Fibroblast of the conjunctiva (primary cell): Measurements from ENCODE around the gene PXN.
"Not testable (repeated sequence)": the region's sequence is repeated elsewhere in the genome, so short reads cannot be mapped to it uniquely, and the experiment has no call there.

Source experiments
- DNase-seq: peaks from one replicate; pipeline ENCODE4 v3.0.0-alpha.2; 2010; ENCODE audit warnings: low read depth

Gene PXN

DNA sequence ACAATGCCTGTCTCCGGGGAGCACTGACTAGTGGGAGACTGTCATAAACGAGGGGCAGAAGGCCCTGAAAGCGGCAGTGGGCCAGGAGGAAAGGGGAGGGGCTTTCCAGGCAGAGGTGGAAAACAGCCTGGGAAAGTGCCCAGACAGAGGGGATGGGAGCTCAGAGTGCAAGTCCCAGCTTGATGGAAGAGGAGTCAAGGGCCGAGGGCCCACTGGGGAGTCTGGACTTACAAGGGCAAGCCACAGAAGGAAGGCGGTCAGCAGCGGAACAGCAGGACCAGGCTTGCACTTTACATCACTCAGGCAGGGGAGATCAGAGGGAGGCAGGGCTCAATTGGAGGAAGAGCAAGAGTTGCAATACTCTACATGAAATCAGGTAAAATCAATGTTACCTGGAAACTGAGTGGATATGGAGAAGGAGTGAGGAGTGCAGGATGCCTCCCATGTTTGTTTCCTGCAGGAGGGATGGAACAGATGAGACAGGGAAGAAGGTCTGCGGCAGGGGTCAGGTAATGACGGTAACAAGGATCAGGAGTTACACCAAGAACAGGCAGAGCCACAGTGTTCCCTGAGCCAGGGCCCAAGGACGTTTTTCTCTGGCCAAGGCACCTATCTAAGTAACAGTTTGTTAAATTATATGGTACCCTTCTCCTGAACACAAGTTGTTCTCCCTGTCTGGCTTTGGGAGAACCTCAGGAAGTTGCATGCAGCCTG, 23.8 kb downstream of the PXN start:
- DNase-seq = no peak

DNA sequence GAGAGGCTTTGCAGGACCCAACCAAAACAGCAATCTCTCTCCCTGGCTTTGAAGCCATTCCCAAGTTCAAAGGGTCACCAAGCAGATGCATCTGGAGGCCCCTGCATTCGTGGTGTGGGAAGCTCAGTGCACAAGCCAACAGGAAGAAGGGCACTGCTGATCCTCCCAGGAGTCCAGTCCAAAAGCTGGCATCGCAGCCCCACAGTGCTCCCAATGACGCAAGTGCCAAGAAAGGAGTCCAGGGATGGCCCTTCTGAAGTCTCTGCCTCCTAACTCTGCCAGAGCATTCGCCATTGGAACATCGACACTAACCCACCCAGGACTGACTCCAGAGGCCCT, 25.1 kb downstream of the PXN start:
- DNase-seq = no peak

DNA sequence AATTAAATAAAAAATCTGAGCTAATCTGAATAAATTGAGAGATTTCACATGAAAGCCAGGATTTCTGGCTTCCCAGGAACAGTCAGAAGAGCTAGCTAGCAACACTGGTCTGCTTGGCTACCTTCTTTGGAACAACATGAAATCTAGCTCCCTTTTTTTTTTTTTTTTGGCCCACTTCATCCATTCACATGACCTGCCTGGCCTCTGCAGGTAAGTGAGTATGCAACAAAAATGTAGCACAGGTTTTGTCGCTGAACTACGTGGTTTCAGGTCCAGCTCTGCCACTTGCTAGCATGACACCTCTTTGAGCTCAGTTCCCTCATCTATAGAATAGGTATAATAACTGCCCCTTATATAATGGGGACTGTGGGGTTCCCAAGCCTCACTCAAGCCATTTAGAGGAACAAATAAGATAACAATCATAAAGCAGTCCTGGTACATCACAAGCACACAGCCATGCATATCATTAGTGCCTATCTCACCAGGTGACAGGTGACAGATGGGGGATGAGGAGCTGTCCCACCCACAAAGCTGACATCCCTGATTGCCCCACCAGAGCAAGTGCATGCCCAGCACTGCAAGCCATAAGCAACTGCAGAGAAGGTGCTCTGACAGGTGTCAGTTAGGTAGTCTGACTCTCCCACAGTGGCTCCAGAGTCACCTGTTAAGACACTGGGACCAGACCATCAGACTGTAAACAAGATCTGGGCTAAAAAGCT, 25.6 kb downstream of the PXN start:
- DNase-seq = no peak

DNA sequence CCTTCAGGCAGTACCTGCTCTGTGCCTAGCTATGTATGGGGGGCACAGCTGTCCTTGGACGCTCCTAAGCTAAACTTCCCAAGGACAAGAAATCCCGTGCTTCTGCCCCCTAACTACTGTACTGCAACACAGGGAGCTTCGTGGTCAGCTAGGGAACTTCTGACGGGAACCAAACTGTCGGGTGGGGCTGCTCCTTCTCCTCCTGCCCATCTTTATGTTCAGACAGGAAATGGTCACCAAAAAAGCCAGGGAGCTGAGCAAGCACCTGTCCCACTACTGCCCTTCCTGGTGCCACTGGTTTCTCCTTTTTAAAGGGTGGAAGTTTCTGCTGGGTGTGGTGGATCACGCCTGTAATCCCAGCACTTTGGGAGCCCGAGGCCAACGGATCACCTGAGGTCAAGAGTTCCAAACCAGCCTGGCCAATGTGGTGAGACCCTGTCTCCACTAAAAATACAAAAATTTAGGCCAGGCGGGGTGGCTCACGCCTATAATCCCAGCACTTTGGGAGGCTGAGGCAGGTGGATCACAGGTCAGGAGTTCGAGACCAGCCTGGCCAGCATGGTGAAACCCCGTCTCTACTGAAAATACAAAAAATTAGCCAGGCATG, 26.6 kb downstream of the PXN start:
- DNase-seq = no peak

DNA sequence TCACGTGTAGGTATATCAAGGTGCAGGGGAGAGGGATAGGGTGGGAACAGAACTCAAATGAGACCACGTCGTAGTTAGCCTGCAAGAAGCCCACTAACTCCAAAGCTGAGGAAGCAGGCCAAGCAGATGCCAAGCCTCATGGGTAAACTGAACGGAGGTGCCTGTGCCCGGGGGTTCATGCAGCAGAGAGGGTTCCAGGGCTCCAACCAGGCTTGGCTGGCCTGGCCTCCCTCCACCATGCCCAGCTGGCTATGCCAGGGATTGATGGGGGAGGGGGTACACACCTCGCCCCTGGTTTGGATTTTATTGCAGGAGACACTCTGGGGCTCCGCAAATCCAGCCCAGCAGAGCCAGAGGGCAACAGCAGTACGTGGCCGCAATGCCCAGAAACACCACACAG, 27.3 kb downstream of the PXN start:
- DNase-seq = no peak

DNA sequence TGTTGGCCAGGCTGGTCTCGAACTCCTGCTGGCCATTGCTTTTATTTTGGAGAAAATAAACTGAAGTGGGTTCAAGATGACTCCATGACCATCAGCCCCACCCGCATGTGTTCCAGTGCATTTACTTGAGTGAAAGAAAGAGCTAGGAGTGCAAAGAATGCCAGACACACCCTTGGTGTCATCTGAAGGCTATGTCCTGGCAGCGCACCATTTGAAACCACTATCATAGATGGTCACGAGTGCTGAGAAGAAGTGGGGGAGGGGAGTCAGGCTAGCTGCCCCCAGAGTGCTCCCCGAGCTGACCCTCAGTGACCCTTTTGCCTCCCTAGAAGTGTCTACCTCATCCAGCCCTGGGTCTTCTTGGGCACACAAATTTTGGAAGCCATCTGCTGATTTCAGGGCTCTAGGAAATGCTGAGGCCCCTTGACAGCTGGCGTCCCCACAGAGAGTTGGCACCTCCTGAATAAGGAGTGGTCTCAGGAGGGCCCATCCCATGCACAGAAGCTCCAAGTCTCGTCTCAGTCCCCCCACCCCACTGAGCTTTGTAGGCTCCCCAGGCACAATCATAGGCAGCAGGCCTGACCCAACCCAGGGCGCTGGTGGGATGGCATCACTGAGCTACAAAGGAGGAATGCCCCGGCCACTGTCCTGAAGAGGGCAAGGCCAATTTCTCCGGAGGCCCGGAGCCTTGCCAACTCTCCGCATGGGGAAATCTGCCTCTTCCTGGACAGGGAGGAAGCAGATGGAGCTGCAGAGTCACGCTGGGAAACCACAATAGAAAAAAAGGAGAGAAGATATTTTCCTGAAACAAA, 28.0 kb downstream of the PXN start:
- peak; percentile 70 for DNase-seq

DNA sequence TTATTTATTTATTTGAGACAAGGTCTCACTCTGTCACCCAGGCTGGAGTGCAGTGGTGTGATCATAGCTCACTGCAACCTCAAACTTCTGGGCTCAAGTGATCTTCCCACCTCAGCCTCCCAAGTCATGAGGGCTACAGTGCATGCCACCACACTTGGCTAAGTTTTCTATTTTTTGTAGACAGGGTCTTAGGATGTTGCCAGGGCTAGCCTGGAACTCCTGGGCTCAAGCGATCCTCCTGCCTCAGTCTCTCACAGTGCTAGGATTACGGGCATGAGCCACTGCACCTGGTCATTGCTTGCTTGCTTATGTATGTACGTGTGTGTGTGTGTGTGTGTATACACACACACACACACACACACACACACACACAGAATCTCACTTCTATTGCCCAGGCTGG, 28.7 kb downstream of the PXN start:
- DNase-seq = not testable (repeated sequence)

DNA sequence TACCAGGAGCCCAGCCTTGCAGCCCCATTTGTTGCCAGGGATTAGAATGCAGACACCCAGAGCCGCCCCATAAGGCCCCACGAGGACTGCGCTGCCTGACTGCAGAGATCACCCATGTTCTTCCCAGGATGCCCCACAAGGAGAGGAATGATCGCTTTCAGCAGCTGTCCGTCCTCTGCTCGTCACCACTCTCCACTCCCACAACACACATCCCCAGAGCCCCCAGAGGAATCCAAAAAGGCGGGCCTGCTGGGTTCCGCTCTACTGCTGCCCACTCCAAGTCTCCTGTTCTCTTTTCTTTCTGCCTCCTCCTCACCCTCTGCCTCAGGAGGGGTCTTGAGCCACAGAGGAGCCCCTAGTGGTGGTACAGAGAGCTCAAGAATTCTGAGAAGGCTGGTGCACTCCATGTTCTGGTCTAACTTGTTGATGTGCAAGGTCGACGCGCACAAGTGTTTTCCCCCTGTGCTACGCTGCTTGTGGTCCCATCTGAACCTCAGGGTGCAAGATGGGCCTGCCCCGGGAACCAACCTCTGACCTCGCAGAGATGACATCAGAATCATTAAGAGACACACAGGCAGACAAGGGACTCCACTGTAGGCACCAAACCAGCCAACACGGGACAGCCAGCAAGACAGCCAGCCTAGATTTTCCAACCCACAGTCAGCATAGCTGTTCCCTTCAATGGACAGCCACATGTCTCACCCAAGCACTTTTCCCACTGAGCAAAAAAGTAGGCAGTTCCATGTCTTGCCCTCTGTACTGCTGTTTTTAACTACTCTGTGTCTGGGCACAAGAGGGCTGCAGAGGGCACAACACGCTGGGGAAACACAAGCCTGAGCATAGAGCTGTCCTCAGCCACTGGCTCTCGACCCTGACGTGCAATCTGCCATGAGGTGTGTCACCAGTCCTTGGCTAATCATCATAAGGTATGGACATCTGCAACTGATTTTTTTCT, 29.9 kb downstream of the PXN start:
- no peak for DNase-seq

DNA sequence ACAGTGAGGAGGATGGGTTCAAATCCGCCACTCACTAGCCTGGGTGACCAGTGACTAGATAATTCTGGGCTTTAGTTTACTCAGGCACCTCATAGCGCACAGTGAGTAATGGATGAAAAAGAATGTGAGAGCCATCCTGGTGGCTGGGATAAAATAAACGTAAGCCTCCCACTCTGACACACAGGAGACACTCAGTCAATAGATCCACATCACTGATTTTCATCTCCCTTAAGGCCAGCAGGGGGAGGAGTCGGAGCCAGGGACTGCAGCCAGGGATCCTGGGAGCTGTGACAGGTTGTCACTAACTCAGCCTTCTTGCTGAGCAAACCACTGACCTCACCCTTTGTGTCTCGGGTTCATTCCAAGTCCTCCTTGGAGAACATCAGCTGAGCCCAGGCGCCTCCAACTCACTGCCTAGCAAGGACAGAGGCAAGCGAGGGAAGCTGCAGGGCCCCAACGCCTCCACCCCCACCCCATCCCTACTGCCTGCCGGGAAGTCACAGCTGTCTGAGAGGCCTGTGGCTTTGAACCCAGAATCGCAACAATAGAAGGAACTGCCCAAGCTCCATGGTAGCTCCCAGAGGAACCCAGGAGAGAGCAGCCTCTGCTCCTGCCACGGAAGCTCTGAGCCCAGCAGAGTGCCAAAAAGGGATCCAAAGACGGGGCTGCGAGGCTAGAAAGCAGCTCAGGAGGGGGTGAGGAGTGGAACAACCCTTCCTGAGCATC, 30.7 kb downstream of the PXN start:
- DNase-seq = peak; percentile 92

DNA sequence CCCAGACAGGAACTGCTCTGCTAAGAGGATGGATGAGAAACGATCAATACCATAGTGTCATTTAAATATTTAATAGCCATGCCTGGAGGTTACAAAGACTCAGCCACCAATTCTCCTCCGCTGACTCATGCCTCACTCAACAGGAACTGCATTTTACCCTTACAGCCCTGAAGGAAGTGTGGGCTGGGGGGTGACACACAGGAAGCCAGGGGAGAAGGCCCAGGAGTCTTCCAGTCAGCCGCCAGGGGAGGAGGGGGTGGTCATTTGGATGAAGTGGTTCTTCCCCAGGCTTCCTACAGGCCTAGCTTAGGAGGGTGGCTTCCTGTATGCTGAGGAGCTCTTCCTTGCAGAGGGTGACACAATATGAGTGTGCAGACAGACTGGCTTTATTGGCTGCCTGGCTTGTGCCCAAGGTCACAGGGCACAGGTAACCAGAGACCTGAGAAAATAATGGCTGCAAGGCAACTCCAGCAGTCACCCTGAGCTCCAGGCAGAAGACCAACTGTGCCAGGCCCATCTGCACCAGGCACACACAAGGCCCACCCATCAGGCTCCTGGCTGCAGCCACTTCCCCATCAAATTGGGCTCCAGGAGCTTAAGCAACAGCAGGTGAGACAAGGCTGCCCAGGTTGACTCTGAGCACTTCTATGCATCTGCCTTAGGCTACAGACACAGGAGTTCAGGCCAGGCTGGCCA, 34.1 kb downstream of the PXN start:
- DNase-seq = peak; percentile 54

DNA sequence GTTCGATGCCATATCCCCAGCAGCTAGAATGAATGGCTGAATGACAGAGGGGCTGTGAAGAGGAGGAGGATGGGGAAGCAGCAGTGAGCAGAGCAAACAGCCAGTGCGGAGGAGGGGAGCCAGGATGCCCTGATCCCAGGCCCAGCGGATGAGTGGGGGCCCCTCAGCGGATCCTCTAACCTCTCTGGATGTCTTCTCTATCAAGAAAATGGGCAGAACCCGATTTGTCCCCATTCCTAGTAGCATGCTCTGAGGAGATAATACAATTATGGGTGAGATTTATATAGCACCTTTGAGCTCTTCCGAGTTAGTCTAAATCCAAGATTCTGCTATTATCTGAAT, 34.6 kb downstream of the PXN start:
- no peak for DNase-seq

DNA sequence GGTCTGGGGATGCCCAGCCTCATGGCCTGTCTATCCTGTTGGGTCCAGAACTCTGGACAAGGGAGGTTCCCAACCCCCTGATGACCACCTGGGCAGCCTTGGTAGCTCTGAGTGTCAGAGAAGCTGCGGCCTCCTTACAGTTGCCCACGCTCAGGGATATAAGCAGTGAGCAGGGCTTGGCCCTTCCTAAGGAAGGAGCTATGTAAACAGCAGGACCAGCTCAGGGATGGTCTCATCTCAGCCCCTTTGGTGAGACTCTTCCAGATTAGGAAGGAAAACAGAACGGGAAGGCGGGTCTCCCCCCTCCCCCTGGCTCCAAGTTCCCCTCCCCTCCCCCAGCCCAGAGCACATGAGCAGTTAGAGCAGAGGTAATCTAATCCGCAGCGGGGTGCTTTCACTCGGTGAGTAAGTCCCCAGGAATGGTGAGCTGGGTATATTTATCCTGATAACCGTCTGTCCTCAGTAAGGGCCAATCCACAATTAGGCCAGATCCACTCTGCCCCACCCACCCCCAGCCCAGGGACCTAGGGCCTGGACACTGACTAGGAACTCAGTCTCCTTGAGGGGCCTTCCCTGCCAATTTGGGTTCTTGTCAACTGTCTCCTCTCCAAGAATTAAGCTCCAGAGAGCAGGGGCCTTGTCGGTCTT, 35.1 kb downstream of the PXN start:
- DNase-seq = peak; percentile 96

DNA sequence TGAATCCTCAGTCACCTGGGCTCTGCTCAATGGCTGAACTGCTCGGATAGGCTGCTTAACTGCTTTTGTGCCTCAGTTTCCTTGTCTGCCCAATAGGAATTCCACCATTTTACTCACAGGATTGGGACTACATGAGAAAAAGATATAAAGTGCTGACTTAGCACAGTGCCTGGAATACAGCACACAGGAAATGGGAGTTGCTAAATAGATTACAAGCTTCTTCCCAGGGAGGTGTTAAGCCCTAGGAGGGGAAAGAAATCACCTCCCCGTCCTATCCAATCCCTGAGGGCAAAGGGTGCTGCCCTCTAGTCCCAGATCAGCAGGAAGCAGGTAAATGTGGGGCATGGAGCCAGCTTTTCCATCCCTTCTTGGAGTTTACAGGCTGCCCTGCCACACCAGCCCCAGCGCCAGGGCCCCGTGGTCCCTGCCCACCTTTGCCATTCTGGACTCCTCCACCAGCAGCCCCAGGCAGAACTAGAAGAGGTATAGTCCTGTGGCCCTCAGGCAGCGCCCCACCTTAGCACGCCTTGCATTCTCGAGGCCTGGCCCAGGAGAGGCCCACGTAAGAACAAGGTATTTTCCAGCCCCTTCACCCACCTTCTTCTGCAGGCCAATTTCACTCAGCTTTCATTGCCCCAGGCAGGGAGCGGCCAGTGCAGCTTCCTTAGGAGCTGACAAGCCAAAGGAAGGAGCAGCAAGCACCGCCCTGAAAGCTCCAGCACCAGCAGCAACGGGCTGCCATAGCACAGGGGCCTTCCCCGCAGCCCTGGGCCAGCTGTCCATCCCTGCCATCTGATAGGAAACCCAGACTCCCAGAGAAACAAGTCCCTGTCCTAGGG, 35.8 kb downstream of the PXN start:
- no peak for DNase-seq

DNA sequence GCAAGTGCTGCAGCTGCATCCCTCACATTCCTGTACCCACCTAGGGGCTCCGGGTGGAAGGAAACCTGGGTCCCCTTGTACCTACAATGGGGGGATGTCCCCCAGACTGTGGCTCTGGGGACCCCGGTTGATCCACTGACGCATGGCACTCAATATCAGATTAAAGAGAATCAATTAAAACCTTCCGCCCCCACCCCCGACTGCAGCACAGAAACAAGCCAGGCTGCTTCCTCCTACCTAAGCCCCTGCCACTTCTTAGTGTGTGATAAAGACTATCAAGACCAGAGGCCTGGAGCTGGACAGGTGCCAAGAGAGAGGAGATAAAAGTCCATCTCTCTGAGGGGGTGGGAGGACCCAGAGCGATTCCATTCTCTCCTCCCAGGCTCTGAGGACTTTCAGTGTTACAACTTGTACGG, 36.5 kb downstream of the PXN start:
- no peak for DNase-seq

DNA sequence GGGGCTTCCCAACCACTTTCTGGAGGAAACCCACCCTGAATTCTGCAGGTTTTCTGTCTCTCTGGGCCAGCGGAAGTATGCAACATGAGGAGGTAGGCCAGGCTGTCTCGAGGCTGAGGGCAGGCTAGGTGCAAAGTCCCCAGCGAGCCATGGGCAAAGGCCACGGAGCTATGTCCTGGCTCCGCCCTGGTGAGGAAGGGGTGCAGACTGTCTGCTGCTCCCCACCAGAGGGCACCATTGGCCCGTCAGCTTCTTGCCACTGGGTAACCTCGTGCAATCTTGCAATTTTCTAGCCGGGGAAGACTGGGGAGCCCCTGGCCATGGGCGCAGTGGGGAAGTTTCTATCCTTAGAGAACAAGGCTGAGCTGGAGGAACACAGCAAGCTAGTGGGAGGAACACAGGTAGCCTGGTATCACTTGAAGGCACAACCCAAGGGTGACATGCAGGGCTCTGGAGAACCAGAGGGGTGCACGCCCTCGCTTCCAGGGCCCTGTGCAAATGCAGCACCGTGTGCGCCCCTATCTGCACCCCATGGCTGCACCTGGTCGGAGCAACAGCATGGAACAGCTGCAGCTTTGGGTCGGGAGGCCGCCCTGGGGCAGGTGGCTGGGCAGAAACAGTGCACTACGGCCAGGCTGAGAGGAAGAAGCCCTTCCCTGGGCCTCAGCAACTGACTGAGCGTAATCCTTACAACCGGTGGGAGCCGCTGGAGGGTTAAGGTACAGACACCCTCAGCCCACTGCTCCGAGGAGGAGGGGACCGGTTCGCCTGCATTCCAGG, 37.0 kb downstream of the PXN start:
- DNase-seq = peak; percentile 70

DNA sequence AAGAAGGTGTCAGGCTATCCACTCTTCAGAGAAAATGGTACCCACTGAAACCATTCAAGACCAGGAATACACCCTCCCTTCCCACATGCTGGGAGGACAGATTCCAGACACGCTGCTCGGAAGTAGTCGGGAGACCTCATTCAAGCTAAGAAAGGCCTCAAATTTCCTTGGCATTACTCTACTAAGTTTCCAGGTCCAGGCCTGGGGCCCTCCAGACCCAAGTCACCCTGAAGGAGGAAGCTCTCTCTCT, 37.6 kb downstream of the PXN start:
- no peak for DNase-seq

DNA sequence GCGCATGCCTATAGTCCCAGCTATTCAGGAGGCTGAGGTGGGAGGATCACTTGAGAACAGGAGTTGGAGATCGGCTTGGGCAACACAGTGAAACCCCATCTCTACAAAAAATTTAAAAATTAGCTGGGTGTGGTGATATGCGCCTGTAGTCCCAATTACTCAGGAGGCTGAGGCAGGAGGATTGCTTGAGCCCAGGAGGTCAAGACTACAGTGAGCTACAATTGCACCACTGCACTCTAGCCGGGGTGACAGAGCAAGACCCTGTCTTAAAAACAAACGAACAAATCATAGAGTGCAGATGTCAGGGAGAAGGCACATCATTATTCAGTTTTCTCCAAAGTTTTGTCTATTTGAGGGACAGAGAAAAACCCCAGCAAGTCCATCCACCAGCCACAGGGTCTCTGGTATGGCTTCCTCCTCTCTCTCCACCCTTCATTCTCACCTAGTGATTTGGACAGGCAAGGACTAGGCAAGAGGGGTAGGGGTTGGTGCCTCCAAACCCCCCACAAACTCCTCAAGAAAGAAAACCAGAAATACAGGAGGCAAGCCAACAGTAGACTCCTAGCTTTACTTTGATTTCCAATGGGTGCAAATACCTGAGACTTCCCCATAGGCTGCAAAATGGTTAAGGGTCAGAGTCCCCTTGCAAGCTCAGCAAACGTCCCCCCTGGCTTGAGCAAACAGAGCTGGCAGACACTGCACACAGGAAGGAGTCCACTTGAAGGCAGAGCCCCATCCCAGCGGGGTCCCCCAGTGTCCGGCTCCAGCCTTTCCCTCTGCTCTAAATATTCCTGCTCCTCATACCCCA, 38.1 kb downstream of the PXN start:
- no peak for DNase-seq
